ENCODE data around the gene MRM3.
"Not testable (repeated sequence)": the region's sequence is repeated elsewhere in the genome, so short reads cannot be mapped to it uniquely, and the experiment has no call there.

MRM3 gene

DNA sequence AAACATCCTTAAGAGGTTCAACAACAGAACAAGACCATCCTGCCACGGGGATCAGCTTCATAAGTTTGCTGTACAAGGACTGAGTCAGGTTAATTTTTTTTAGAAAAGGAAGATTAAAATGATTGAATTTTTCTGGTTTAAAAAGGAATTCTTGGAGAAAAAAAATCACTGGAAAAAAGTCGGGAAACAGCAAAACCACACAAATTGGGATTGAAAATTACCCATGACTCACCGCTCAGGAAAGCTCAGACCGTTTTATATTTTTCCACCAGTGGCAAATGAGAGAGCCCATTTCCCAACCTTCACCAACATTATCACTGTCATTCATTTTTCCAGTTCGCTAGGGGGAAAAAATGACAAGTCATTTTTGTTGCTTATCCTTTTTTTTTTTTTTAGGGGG lies 46.6 kb downstream of the MRM3 start:
- FAIRE-seq = no peak

DNA sequence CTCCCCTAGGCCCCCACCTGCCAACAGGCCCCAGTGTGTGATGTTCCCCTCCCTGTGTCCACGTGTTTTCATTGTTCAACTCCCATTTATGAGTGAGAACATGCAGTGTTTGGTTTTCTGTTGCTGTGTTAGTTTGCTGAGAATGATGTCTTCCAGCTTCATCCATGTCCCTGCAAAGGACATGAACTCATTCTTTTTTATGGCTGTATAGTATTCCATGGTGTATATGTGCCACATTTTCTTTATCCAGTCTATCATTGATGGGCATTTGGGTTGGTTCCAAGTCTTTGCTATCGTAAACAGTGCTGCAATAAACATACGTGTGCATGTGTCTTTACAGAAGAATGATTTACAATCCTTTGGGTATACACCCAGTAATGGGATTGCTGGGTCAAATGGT lies 47.5 kb downstream of the MRM3 start:
- FAIRE-seq = not testable (repeated sequence)

DNA sequence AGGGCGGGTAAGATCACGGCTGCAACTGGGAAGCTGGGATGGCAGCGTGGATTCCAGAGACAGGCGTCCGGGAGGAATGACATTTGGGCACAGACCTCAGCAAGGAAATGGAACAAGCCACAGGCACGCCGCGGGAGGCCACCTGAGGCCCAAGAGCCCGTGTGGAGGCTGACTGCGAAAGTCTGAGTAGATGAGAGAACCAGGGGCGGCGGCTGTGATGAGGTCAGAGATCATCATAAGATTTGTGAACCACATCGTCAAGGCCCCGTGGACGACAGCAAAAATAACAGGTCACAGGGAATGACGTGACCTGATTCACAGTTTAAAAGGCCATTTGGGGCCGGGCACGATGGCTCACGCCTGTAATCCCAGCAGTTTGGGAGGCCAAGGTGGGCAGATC lies 48.2 kb downstream of the MRM3 start:
- no peak for FAIRE-seq

DNA sequence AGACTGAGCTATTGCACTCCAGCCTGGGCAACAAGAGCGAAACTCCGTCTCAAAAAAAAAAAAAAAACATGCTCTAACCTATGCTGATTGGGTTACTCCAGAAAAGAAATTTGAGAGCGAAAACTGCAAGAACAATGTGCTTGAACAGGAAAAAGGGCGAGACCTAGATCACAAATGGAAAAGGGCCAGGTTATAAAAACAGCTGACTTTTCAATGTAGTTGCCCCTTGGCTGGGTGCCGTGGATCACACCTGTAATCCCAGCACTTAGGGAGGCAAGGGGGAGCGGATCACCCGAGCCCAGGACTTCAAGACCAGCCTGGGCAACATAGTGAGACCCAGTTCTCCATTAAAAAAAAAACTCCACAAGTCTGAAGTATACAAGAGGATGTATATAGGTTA lies 48.8 kb downstream of the MRM3 start:
- no peak for FAIRE-seq

DNA sequence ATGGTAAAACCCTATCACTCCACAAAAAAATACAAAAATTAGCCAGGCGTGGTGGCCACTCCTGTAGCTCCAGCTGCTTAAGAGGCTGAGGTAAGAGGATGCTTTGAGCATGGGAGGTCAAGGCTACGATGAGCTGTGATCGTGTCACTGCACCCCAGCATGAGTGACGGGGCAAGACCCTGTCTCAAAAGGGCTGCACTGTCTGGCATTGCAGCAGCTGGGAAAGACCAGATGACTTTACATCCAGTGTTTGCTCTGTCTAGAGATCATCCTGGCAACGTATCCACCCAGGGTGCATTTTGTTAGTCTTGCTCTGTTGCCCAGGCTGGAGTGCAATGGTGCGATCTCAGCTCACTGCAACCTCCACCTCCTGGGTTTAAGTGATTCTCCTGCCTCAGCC lies 52.0 kb downstream of the MRM3 start:
- FAIRE-seq = no peak

DNA sequence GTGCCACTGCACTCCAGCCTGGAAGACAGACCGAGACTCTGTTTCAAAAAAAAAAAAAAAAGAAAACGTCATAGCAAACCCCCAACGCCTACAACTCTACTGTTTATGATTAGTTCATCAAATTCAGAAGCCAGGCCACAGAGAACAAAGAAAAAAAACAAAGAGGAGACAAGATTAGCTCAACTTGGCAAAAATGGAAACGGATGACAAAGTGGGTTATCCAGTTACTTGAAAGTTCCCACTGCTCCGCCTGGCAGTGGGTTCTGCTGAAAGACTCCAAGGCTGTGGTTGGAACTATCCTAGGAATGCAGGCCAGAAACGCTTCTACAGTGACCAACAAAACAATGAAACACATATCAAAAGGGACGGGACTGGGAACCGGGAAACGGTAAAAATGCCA lies 53.1 kb downstream of the MRM3 start:
- no peak for FAIRE-seq

DNA sequence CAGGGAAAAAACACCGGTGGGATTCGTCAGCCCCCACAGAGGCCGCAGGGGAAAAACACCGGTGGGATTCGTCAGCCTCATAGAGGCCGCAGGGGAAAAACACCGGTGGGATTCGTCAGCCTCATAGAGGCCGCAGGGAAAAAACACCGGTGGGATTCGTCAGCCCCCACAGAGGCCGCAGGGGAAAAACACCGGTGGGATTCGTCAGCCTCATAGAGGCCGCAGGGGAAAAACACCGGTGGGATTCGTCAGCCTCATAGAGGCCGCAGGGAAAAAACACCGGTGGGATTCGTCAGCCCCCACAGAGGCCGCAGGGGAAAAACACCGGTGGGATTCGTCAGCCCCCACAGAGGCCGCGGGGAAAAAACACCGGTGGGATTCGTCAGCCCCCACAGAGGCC lies 53.6 kb downstream of the MRM3 start:
- FAIRE-seq = not testable (repeated sequence)

DNA sequence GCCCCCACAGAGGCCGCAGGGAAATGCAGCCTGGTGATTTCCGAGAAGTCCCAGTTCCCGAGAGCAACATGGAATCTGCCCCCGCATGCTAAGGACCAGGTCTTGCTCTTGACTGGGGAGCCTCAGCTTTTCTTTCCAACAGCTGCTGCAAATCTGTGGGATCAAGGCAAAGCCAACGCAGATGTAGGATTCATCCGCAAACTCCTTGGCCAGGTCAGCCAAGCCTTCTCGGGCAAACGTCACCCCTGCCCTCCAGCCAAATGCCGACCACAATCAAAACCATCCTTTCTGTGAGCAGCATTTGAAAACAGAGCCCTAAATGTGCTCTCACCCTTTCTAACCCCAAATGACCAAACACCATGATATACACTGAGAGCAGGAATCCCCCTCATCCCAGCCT lies 54.0 kb downstream of the MRM3 start:
- FAIRE-seq = no peak

DNA sequence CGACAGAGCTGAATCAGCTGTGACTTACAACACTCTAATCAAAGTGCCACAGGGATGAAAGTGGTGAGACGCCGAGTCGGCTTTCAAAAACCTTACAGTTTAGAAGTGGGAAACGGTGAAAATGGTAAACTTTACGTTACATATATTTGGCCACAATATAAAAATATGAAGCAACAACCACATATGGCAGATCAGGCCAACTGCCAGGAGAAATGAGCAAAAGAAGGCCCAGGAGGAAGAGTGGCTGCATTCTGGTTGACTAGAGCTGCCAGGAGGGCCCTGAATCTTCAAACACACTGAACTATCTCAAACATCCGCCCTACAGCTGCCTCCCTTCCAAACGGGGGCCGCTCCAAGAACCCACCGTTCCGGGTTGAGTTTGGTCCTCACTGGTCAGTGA lies 56.3 kb downstream of the MRM3 start:
- no peak for FAIRE-seq

DNA sequence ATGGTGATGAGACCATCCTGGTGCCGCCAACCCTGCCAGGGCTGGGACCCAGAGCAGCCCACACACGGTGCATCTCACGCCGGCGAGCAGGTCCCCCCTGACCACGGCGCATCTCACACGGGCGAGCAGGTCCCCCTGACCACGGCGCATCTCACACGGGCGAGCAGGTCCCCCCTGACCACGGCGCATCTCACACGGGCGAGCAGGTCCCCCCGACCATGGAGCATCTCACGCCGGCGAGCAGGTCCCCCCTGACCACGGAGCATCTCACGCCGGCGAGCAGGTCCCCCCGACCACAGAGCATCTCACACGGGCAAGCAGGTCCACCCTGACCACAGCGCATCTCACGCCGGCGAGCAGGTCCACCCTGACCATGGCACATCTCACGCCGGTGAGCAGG lies 59.2 kb downstream of the MRM3 start:
- no peak for FAIRE-seq
